K562 (cell line): ENCODE data around the gene LBH. TPM values are rescaled to one million over a fixed set of nuclear protein-coding genes. Genes with fewer than 3 reads are reported as not detected.

Source experiments
- ATAC-seq: fragments of 200-7000 bp; cut with Tn5 transposase; 3 replicates; pipeline ENCODE4 v1.9.1; 2020; ENCODE audit warnings: moderate library complexity
- BruUV-seq: library from RNA; stranded (reverse); fragments of 400-500 nt; replicated peaks from 2 replicates; lab custom pipeline; 2021; lab: Mats Ljungman, UMichigan
- CTCF ChIA-PET: fragments of 300-600 bp; formaldehyde crosslinking; extraction: SDS; loops from one replicate; lab custom pipeline; 2021; ENCODE audit warnings: low intra/inter-chr PET ratio; lab: Yijun Ruan, JAX
- POLR2A ChIA-PET: fragments of 300-600, 350-650 bp; sonication (Branson Sonifier 250); formaldehyde crosslinking; extraction: SDS; loops from one replicate; lab custom pipeline; 2021; ENCODE audit warnings: antibody characterized with exemption, inconsistent platforms; lab: Yijun Ruan, JAX
- DNase-seq, 4 experiments: peaks; one replicate each; pipeline versions ENCODE4 v3.0.0 to v3.0.0-alpha.2; 2011 to 2018; ENCODE audit warnings: low spot score in 3 of 4, mixed read lengths in 3 of 4; ENCODE audit errors: extremely low read depth in 1 of 4
- FAIRE-seq: peaks from 2 replicates; lab custom pipeline; 2011; peaks lifted over from hg19 to GRCh38; lab: Jason Lieb, UNC
- H2AFZ ChIP-seq: 2 replicates; pipeline ENCODE4 v1.6.0; 2011; ENCODE audit warnings: low read depth, low read length, control low read depth, inconsistent platforms
- H3K27ac ChIP-seq: fragments of 200-600 bp; 3 replicates; pipeline ENCODE4 v1.8.0; 2011; ENCODE audit warnings: low read depth, mild to moderate bottlenecking, control low read depth, inconsistent platforms, low read length, moderate library complexity, mixed read lengths; ENCODE audit errors: extremely low read depth
- H3K27me3 ChIP-seq, 2 experiments: fragments of 300-600 bp in 1 of 2; 2 replicates in 1 of 2; 3 replicates in 1 of 2; pipeline versions ENCODE4 v1.6.0 to v1.8.0; 2011; ENCODE audit warnings: inconsistent platforms in 2 of 2, low read length in 2 of 2, mild to moderate bottlenecking in 1 of 2, mixed read lengths in 1 of 2, moderate library complexity in 1 of 2; ENCODE audit not compliant: control insufficient read depth in 2 of 2, insufficient read depth in 2 of 2
- H3K36me3 ChIP-seq: fragments of 300-600 bp; 3 replicates; pipeline ENCODE4 v1.8.0; 2011; ENCODE audit warnings: mild to moderate bottlenecking, low read length, inconsistent platforms; ENCODE audit not compliant: control insufficient read depth, insufficient read depth
- H3K4me1 ChIP-seq, 2 experiments: fragments of 200-600 bp in 1 of 2; replicated peaks in 1 of 2; 2 replicates in 1 of 2; 3 replicates in 1 of 2; pipeline versions ENCODE4 v1.5.1 to v1.8.0; 2011; ENCODE audit warnings: inconsistent platforms in 2 of 2, low read length in 2 of 2, mild to moderate bottlenecking in 1 of 2, mixed read lengths in 1 of 2, moderate library complexity in 1 of 2; ENCODE audit not compliant: control insufficient read depth in 2 of 2, insufficient read depth in 2 of 2
- H3K4me2 ChIP-seq: 2 replicates; pipeline ENCODE4 v1.6.1; 2011; ENCODE audit warnings: low read length, control low read depth, inconsistent platforms, mixed read lengths; ENCODE audit not compliant: insufficient read depth
- H3K4me3 ChIP-seq: fragments of 200-600 bp; sonication (generic), shearing (Covaris generic); 2 replicates; pipeline ENCODE4 v1.5.1; 2016; ENCODE audit warnings: control low read depth, inconsistent platforms
- H3K79me2 ChIP-seq: fragments of 200-600 bp; 3 replicates; pipeline ENCODE4 v1.8.0; 2011; ENCODE audit warnings: low read length, inconsistent platforms; ENCODE audit not compliant: control insufficient read depth, insufficient read depth
- H3K9ac ChIP-seq, 2 experiments: 2 replicates each; pipeline versions ENCODE4 v1.6.0 to v1.6.1; 2011; ENCODE audit warnings: low read depth in 2 of 2, low read length in 2 of 2, control low read depth in 1 of 2, inconsistent platforms in 1 of 2, mild to moderate bottlenecking in 1 of 2, mixed read lengths in 1 of 2; ENCODE audit not compliant: insufficient read depth in 1 of 2
- H3K9me1 ChIP-seq: one replicate; pipeline ENCODE4 v1.6.0; 2011; ENCODE audit warnings: inconsistent platforms, mild to moderate bottlenecking, low read length, moderate library complexity; ENCODE audit not compliant: control insufficient read depth, insufficient read depth
- H3K9me3 ChIP-seq: replicated peaks from 2 replicates; pipeline ENCODE4 v1.5.1; 2011; ENCODE audit warnings: low read depth, low read length, inconsistent platforms; ENCODE audit not compliant: control insufficient read depth, insufficient read depth
- H4K20me1 ChIP-seq: replicated peaks from 2 replicates; pipeline ENCODE4 v1.6.1; 2011; ENCODE audit warnings: low read length, inconsistent platforms, mixed read lengths; ENCODE audit not compliant: control insufficient read depth, insufficient read depth
- CEBPB ChIP-seq: fragments of 450-650 bp; IDR thresholded peaks from 2 replicates; pipeline ENCODE4 v1.6.1; 2016; ENCODE audit warnings: missing genetic modification characterization, missing compliant biosample characterization
- CEBPG ChIP-seq, 3 experiments: fragments of 200-800 bp in 1 of 3; sonication (Bioruptor generic) in 1 of 3; sonication (generic) in 1 of 3; formaldehyde crosslinking in 1 of 3; IDR thresholded peaks in 2 of 3; conservative IDR thresholded peaks in 1 of 3; 2 replicates each; pipeline versions ENCODE4 v1.6.1 to v1.8.0; 2016 to 2022; ENCODE audit warnings: missing compliant biosample characterization in 2 of 3, missing genetic modification characterization in 2 of 3, mild to moderate bottlenecking in 1 of 3, missing genetic modification reagents in 1 of 3
- EHMT2 ChIP-seq: fragments of 450-650 bp; IDR thresholded peaks from 2 replicates; pipeline ENCODE4 v1.6.1; 2018; ENCODE audit warnings: antibody characterized with exemption
- HOXB6 ChIP-seq: fragments of 250-450 bp; sonication (Bioruptor Pico); IDR thresholded peaks from 2 replicates; pipeline ENCODE4 v1.5.1; 2022; ENCODE audit warnings: mild to moderate bottlenecking, borderline replicate concordance
- IFI16 ChIP-seq: fragments of 250-450 bp; sonication (Bioruptor Pico); IDR thresholded peaks from 2 replicates; pipeline ENCODE4 v2.1.2; 2022; ENCODE audit warnings: mild to moderate bottlenecking, inconsistent platforms
- MAZ ChIP-seq, 2 experiments: fragments of 450-650 bp in 1 of 2; sonication (generic) in 1 of 2; formaldehyde crosslinking; IDR thresholded peaks in 1 of 2; conservative IDR thresholded peaks in 1 of 2; 2 replicates each; pipeline versions ENCODE4 v1.4.0 to v1.5.0; 2020; ENCODE audit warnings: mild to moderate bottlenecking in 1 of 2, missing genetic modification reagents in 1 of 2
- NCOA2 ChIP-seq, 2 experiments: fragments of 450-650 bp; IDR thresholded peaks; 2 replicates each; pipeline ENCODE4 v1.6.1; 2018; ENCODE audit warnings: mild to moderate bottlenecking in 2 of 2, moderate library complexity in 1 of 2; ENCODE audit not compliant: partially characterized antibody in 2 of 2
- TRIM25 ChIP-seq: fragments of 450-650 bp; IDR thresholded peaks from 2 replicates; pipeline ENCODE4 v1.7.0; 2016; ENCODE audit warnings: borderline replicate concordance
- WGBS: fragments of 100-300 bp; shearing (Covaris generic); methylation state at CpG from one replicate; pipeline ENCODE4 v1.1.6; 2016; ENCODE audit warnings: low coverage, mixed read lengths; ENCODE audit not compliant: insufficient coverage; ENCODE audit errors: missing lambda C conversion rate; 5-methylcytosine and 5-hydroxymethylcytosine counted together
- in situ Hi-C: fragments of 300-500 bp; cut with MboI; formaldehyde crosslinking; loops from 4 replicates; pipeline ENCODE4 v1.15.0; 2018; ENCODE audit warnings: inconsistent platforms, mixed read lengths
- intact Hi-C: fragments of 100-400 bp; cut with micrococcal nuclease; formaldehyde crosslinking; loops from 2 replicates; pipeline ENCODE4 v1.14.2; 2022
- polyA plus RNA-seq, 8 experiments: library from polyadenylated mRNA; depleted of rRNA in 4 of 8; stranded (reverse) in 5 of 8; unstranded in 3 of 8; fragments of >200 nt; fragmentation: Nextera tagmentation in 2 of 8; fragmentation: Illumina TruSeq in 1 of 8; extraction: Ambion mirVana in 2 of 8; extraction: Trizol in 1 of 8; gene quantifications; 2 replicates each; pipeline versions ENCODE4 v1.2.1 to v1.2.3, GENCODE V29; 2011 to 2014; ENCODE audit warnings: inconsistent platforms in 1 of 8, missing spikeins in 1 of 8
- total RNA-seq, 7 experiments: library from RNA; depleted of rRNA in 6 of 7; stranded (reverse); fragments of >200 nt in 6 of 7; fragmentation: Illumina TruSeq in 2 of 7; extraction: Trizol in 2 of 7; gene quantifications; 2 replicates each; pipeline versions ENCODE4 v1.2.1 to v1.2.3, GENCODE V29; 2011 to 2021; ENCODE audit warnings: low replicate concordance in 1 of 7
- TF ChIP-seq, protein P1 (sequence below), 2 experiments: fragments of 450-650 bp in 1 of 2; sonication (generic) in 1 of 2; formaldehyde crosslinking in 1 of 2; IDR thresholded peaks in 1 of 2; conservative IDR thresholded peaks in 1 of 2; 2 replicates each; pipeline versions ENCODE4 v1.6.1 to v1.8.1; 2016 to 2023; ENCODE audit warnings: mild to moderate bottlenecking in 2 of 2, moderate library complexity in 2 of 2, inconsistent platforms in 1 of 2, missing genetic modification reagents in 1 of 2

The LBH gene
- total and polyA plus RNA-seq, 9 of the 15 experiments (the other 6 are each of a cell fraction or from before 2014, with no cell fraction given), result 3.1 to 13.4 (median 7.4) TPM

DNA sequence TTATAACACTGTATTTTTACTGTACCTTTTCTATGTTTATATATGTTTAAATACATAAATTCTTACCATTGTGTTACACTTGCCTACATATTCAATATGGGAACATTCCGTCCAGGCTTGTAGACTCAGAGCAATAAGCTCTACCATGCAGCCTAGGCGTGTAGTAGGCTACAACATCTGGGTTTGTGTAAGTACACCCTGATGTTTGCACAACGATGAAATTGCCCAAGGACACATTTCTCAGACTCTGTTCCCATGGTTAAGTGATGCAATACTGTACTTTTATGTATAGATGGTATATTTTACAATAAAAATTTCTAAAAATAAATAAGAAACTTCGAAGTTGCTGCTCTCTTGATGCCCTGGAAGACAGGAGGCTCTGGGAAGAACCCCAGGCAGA, 46.2 kb upstream of the LBH start:
- CTCF ChIA-PET, result no interaction called here
- intact Hi-C loops (no loop called here), in situ Hi-C loops (no loop called here)
- Histone ChIP-seq H2AFZ (no peak overlapping the region), H3K4me3 (no peak overlapping the region), H3K36me3 (no peaks in the 10 kb centered on the region), H3K9ac (no peak overlapping the region), H3K27me3 (no peaks in the 10 kb centered on the region), H3K9me3 (no peaks in the 10 kb centered on the region), H3K4me2 (no peak overlapping the region), H3K27ac (no peak overlapping the region), H4K20me1 (no peaks in the 10 kb centered on the region), H3K9me1 (no peaks in the 10 kb centered on the region), H3K4me1 (peaks cover 6 to 10% of the 10 kb centered on the region in 2 experiments; a peak in 4 of 5 replicates), H3K79me2 (no peaks in the 10 kb centered on the region)
- POLR2A ChIA-PET, result no interaction called here
- BruUV-seq, result no TSS peak
- ATAC-seq (no peak), DNase-seq (no peak), FAIRE-seq (no peak)
- 44% methylated on average over 4 of the region's 4 CpGs for WGBS
- TF ChIP-seq NCOA2 (IDR thresholded peaks at IDR 0.05; ENCODE audit: partially characterized antibody in 2 of 2), result no peak
- TF ChIP-seq, protein P1, sequence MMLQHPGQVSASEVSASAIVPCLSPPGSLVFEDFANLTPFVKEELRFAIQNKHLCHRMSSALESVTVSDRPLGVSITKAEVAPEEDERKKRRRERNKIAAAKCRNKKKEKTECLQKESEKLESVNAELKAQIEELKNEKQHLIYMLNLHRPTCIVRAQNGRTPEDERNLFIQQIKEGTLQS (IDR thresholded peaks at IDR 0.05), result peak; percentile 52; the same call in 1 of the 2 replicates
- TF ChIP-seq, protein P1 (CRISPR knock-in tag; conservative IDR thresholded peaks at IDR 0.05), result no peak
- TF ChIP-seq MAZ (CRISPR knock-in tag; conservative IDR thresholded peaks at IDR 0.05 in 1 of 2, IDR thresholded peaks at IDR 0.05 in 1 of 2), result no peak
- no peak for TF ChIP-seq EHMT2
- no peak for TF ChIP-seq IFI16 (CRISPR knock-in tag)
- peak; percentile 30; the same call in 1 of the 2 replicates for TF ChIP-seq CEBPG (CRISPR knock-in tag; IDR thresholded peaks at IDR 0.05)
- TF ChIP-seq CEBPG (tag; conservative IDR thresholded peaks at IDR 0.05 in 1 of 2, IDR thresholded peaks at IDR 0.05 in 1 of 2), result 0 out of 4 replicates have a peak, but pooled peaks of 1 of the 2 experiments have one; percentile 42
- no peak for TF ChIP-seq HOXB6
- no peak for TF ChIP-seq TRIM25
- TF ChIP-seq CEBPB (tag), result peak; percentile 69
